ENCODE measurements around the gene KCNK3. TPM values are rescaled to one million over a fixed set of nuclear protein-coding genes. Genes with fewer than 3 reads are reported as not detected.
"Not testable (repeated sequence)": the region's sequence is repeated elsewhere in the genome, so short reads cannot be mapped to it uniquely, and the experiment has no call there.

KCNK3 gene
- 0.05 and 0.60 TPM in 2 replicates for total RNA-seq (2014; rRNA removed; shearing (Covaris generic))

DNA sequence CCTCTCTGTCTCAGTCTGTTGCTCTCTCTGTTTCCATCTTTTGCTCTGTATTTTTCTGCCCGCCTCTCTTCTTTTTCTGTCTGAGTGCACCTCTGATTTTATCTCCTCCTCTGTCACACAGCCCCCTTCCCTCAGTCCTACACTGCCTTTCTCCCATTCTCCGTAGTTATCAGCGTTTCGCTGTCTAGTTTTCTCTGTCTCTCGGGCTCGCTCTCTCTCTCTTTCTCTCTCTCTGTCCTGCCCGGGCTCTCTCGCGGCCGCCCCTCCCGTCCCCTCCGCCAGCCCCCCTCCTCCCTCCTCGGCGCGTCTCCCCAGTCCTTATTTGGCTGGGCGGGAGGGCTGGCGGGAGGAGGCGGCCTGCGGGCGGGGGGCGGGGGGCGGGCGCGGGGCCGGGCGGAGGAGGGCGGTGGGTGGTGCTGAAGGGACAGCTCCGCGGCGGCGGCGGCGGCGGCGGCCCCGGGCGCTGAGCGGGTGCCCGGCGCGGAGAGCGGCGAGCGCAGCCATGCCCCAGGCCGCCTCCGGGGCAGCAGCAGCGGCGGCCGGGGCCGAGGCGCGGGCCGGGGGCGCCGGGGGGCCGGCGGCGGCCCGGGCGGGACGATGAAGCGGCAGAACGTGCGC is at the start of gene KCNK3:
KCNK3 (plus strand) TSS at position 444 of the 618 bp plus-strand sequence; CDS start at position 598, 154 bp downstream.
- no peak for DNase-seq (ENCODE audit: low spot score)

GRCh38 chr2:26644188-26644835 is 48.2 kb upstream of the KCNK3 start:
- DNase-seq (ENCODE audit: low spot score), result no peak

DNA sequence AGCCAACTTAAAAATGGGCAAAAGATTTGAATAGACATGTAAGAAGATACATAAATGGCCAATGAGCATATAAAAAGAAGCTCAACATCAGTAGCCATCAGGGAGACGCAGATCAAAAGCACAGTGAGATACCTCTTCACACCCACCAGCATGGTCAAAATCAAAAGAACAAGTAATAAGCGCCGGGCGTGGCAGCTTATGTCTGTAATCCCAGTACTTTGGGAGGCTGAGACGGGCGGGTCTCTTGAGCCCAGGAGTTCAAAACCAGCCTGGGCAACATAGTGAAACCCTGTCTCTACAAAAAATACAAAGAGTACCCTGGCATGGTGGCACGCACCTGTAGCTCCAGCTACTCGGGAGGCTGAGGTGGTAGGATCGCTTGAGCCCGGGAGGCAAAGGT is 46.8 kb upstream of the KCNK3 start:
- no peak for DNase-seq (ENCODE audit: low spot score)

- no peak for DNase-seq (ENCODE audit: low spot score)
Measured at GRCh38 chr2:26646986-26647672, 45.4 kb upstream of the KCNK3 start.

- no peak for DNase-seq (ENCODE audit: low spot score)
Measured at GRCh38 chr2:26647981-26648380, 44.5 kb upstream of the KCNK3 start.

DNA sequence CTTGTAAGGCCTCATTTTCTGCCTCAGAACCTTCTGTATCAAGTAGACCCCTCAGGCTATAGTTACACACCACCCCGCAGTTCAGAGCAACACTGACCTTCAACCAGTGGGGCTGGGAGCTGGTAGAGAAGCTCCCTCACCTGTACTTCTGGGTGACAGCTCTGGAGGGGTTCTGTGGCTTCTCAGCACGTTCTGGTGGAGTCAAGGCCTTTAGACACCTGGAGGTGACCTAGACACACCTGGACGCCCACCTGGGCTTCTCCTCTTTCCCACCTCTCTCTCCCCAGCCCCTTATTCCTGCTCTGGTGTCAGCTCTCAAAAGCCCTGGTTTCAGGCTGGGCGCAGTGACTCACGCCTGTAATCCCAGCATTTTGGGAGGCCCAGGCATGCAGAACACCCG is 44.0 kb upstream of the KCNK3 start:
- DNase-seq (ENCODE audit: low spot score), result no peak

DNA sequence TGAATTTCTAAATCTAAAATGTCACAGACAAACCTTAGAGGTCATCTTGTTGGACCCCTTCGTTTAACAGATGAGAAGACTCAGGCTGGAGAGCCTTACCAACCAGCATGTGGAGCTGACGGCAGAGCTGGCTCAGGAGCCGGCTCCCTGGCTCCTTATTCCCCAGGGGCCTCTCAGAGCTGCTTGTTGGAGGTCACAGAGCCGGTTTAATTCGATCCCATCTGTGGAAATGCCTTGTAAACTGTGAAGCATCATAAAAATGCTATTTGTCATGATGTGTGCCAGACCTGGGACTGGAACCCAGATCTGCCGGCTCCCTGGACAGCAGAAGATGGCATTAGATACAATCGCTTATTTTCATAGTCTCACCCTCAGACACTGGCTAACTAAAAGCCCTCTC is 43.2 kb upstream of the KCNK3 start:
- DNase-seq (ENCODE audit: low spot score), result no peak

DNA sequence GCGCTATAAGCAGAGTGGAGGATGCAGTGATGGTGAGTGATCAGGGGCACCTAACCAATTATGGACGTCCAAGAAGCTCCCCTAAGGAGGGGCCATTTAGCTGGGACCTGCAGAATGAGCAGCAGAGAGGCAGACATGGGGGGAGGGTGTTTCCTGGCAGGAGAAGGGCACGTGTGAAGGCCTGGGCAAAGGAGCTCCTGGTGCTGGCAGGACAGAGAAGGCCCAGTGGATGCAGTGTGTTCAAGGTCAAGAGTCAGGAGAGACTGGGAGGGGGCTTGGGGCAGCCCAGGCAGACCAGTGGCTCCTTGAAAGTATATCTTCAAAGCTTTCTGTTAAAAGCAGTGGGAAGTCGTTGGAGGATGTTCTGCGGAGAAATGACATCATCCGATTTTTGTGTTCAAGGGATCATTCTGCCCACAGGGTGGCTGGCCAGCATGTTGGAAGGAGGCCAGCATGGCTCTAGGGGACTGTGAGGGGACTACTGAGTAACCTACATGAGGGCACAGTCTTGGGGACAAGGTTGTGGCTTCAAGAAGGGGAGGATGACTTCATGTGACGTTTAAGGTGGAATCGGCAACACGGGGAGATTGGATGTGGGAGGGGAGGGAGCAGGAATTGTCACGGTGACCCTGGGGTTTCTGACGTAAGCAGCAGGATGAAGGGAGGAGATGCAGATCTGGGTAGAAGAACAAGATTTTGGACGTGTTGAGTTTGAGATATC is 42.4 kb upstream of the KCNK3 start:
- no peak for DNase-seq (ENCODE audit: low spot score)

- no peak for DNase-seq (ENCODE audit: low spot score)
Measured at GRCh38 chr2:26650713-26651469, 41.6 kb upstream of the KCNK3 start.

DNA sequence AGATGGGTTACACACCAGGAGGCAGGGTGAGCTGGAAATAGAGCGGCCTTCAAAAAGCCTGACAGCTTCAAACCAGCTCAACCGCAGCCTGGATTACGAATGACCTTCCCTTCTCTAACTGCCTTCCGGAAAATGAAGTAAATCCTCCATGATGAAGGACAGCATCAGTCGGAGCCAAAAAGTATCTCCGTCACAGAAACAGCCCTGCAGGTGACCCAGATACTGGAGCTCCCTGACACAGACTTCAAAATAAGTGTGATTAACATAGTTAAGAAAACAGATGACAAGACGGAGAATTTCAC is 41.1 kb upstream of the KCNK3 start:
- no peak for DNase-seq (ENCODE audit: low spot score)

DNA sequence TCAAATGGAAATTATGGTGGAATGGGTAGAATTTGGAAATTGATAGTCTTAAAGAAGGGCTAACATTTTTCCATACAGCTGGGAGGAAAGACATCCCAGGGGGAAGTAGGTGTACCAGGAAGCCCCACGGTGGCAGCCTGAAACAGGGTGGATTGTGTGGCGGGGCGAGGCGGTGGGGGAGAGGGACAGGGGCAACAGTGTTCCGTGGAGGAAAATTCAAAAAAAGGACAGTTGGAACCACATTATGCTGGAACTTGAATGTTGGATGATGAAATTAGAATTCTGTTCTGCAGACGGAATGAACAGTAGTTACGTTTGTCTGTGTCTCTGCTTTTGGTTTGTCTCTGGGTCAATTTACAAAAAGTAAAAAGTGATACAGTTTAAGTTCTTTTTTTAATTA is 40.7 kb upstream of the KCNK3 start:
- no peak for DNase-seq (ENCODE audit: low spot score)

DNA sequence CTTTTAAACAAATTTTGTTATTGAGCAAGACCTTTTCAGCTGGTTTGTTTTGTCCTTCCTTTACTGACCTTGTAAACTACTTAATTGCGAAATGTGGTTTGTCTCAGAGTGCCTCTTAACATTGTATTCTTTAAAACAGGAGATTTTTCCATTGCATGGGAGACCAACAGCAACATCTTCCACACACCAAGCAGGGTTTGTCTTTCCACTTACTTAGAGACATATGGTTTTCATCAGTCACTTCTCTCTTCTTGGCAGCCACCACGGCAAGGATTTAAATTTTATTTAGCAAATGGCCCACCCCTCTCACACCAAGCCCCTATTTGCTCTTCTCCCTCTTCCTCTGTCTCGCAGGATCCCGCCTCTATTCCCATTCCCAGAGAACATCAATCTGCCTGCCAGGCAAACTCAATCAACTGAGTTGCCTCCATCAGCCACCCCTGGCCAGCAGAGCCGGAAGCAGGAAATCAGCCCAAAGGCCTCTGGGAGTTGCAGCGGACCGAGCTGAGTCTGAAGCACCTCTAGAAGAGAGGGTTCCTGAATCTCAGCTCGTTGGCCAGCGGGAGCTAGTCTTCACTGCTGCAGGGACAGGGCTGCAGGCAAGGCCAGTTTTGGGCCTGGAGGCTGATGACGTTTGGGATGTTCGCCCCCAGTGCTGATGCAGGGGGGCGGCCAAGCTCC is 40.0 kb upstream of the KCNK3 start:
- DNase-seq (ENCODE audit: low spot score), result no peak

DNA sequence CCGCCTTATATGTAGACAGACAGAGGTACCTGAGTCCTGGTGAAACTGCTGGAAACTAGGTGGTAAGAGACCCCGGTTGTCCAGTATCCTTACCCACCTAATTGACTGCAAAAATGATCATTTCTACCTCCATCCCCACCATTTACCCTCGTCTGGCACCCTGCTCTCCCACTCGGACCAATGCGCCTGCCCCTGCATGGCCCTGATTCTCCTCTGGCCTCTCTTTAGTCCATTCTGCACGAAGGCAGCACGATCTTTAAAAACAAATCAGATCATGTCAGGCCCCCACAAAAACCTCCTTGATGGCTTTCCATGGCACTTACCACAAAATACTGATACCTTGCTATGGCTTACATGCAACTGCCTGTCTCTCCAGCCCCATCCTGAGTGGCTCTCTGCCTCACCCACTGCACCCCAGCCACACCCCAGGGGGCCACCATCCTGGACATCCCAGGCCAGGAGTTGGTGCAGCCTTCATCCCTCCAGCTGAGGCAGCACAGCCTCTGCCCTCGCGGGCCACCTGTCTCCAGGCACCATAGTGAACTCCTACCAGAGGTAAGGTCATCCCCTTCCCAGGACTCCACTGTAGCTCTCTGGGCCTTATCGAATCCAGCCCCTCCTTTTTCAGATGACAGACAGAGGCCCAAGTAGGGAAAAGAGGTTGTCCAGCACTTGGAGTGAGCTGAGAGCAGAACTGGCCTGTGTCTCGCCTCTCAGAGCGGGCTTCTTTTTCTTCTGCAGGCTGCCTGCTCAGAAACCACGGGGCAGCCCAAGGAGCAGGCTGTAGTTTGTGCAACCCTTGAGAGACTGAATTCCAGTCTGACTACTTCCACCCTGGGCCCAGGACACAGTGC is 39.1 kb upstream of the KCNK3 start:
- DNase-seq (ENCODE audit: low spot score), result no peak

DNA sequence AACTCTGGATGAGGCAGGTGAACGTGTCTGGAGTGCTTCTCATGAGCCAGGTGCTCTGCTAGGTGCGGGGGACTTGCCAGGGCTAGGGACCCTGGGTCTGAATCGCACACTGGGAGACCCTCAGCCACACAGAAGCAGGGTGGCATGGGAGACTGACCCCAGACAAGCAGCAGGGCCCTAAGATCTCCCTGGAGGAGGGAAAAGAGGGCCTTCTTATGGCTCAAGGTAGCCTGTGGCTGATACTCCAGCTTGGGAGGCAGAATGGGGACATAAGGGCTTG is 38.5 kb upstream of the KCNK3 start:
- DNase-seq (ENCODE audit: low spot score), result no peak

GRCh38 chr2:26655120-26655519 is 37.4 kb upstream of the KCNK3 start:
- DNase-seq (ENCODE audit: low spot score), result not testable (repeated sequence)

DNA sequence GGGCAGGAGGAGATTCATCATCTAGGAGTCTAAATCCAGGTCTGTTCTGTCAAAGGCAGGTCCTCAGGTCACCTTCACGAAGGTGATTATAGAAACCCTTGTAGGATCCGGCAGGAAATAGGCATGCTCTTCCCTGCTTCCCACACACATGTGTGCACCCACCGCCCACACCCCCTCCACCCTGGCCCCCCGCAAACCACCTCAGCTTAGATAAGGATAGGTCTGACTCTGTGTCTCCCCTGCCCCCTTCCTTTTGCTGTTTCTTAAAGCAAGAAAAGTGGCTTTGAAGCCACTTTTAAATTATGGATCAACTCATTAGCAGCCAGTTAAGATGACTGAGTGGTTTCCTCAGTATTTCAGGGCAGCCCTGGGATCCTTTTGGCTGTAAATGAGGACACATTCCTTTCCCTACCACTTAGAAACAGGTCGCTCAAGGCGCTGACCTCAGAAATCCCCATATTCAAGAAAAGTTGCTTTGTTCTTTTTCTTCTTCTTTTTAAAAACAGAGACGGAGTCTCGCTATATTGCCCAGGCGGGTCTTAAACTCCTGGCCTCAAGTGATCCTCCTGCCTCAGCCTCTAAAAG is 36.8 kb upstream of the KCNK3 start:
- DNase-seq (ENCODE audit: low spot score), result no peak

- DNase-seq (ENCODE audit: low spot score), result no peak
Measured at GRCh38 chr2:26657265-26657664, 35.3 kb upstream of the KCNK3 start.

GRCh38 chr2:26658691-26659346 is 33.7 kb upstream of the KCNK3 start:
- DNase-seq (ENCODE audit: low spot score), result no peak

GRCh38 chr2:26660363-26660962 is 32.1 kb upstream of the KCNK3 start:
- no peak for DNase-seq (ENCODE audit: low spot score)

Measured in A172 (cell line).